ENCODE results near the gene SHB.

The SHB gene

DNA sequence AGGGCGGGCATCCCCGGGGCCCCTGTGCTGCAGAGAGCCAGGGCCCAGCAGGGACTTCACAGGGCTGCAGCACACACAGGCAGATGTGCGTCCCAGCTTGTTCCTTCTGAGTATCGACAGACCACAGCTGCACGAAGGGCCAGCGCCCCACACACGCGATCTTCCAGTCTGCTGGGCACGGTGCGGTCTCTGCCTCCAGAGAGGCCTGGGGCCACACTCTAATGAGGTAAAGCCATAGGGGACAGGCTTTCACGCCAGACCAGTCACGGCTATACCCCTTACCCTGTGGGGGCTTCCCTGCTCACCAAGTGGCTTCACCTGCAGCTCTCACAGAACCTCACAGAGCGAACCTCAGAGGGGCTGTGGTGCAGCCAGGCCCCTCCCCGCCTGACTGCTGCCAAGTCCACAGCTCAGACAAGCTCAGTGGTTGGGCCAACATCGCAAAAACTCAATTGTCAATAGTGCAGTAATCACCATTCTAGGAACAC, 82.2 kb downstream of the SHB start:
- H3K4me3 ChIP-seq (ENCODE audit: low read length), result no peak overlapping the region
- no peak overlapping the region for H2AFZ ChIP-seq (ENCODE audit: low read length)
- TF ChIP-seq EZH2 (optimal IDR thresholded peaks at IDR 0.05; ENCODE audit: low read depth, low read length) (no peak), EZH2phosphoT487 (IDR thresholded peaks at IDR 0.05; ENCODE audit: low read length) (no peak)
- TF ChIP-seq, protein P1, sequence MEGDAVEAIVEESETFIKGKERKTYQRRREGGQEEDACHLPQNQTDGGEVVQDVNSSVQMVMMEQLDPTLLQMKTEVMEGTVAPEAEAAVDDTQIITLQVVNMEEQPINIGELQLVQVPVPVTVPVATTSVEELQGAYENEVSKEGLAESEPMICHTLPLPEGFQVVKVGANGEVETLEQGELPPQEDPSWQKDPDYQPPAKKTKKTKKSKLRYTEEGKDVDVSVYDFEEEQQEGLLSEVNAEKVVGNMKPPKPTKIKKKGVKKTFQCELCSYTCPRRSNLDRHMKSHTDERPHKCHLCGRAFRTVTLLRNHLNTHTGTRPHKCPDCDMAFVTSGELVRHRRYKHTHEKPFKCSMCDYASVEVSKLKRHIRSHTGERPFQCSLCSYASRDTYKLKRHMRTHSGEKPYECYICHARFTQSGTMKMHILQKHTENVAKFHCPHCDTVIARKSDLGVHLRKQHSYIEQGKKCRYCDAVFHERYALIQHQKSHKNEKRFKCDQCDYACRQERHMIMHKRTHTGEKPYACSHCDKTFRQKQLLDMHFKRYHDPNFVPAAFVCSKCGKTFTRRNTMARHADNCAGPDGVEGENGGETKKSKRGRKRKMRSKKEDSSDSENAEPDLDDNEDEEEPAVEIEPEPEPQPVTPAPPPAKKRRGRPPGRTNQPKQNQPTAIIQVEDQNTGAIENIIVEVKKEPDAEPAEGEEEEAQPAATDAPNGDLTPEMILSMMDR (IDR thresholded peaks at IDR 0.05; ENCODE audit: low read length), result no peak
- no peak overlapping the region for H3K9ac ChIP-seq (ENCODE audit: low read length)
- no peaks in the 10 kb centered on the region for H3K36me3 ChIP-seq (replicated peaks; ENCODE audit: insufficient read depth, low read length)
- H3K9me2 ChIP-seq (replicated peaks; ENCODE audit: insufficient read depth, low read length), result no peaks in the 10 kb centered on the region
- H3K4me2 ChIP-seq (ENCODE audit: low read depth, low read length), result no peak overlapping the region
- DNase-seq, result no peak
- no peaks in the 10 kb centered on the region for H3K9me3 ChIP-seq (replicated peaks; ENCODE audit: insufficient read depth, low read length)
- H3F3A ChIP-seq (ENCODE audit: insufficient read depth, low read length), result no peaks in the 10 kb centered on the region
- H3K27ac ChIP-seq (ENCODE audit: low read length), result no peak overlapping the region
- no peaks in the 10 kb centered on the region for H4K20me1 ChIP-seq (ENCODE audit: insufficient read depth, low read length)
- no peaks in the 10 kb centered on the region for H3K4me1 ChIP-seq (ENCODE audit: low read length)
- H3K79me2 ChIP-seq (ENCODE audit: low read length), result no peaks in the 10 kb centered on the region
- H3K27me3 ChIP-seq (replicated peaks; ENCODE audit: insufficient read depth, low read length), result no peaks in the 10 kb centered on the region

DNA sequence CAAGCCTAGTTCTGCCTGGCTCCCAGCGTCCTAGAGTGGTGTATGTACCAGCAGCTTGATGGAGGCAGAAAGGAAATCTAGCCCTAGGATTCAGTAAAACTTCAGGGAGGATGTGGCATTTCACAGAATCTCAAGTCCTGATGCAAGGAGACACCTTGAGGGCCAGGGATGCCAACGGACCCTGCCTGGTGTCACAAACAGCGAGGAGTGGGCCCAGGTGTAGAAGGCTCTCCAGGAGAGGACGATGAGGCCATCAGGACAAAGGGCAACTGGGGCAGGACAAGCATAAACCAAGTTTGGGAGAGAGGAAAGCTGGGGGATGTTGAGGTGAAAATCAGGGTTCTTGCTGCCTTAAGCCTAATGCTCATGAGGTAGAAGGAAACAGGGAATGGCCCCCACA, 83.0 kb downstream of the SHB start:
- H3F3A ChIP-seq (ENCODE audit: insufficient read depth, low read length), result no peaks in the 10 kb centered on the region
- H3K4me1 ChIP-seq (ENCODE audit: low read length), result no peaks in the 10 kb centered on the region
- TF ChIP-seq EZH2phosphoT487 (IDR thresholded peaks at IDR 0.05; ENCODE audit: low read length) (no peak), EZH2 (optimal IDR thresholded peaks at IDR 0.05; ENCODE audit: low read depth, low read length) (no peak)
- TF ChIP-seq, protein P1 (IDR thresholded peaks at IDR 0.05; ENCODE audit: low read length), result no peak
- H3K9ac ChIP-seq (ENCODE audit: low read length), result no peak overlapping the region
- H3K27ac ChIP-seq (ENCODE audit: low read length), result no peak overlapping the region
- no peak overlapping the region for H3K4me2 ChIP-seq (ENCODE audit: low read depth, low read length)
- H3K36me3 ChIP-seq (replicated peaks; ENCODE audit: insufficient read depth, low read length), result no peaks in the 10 kb centered on the region
- no peaks in the 10 kb centered on the region for H3K79me2 ChIP-seq (ENCODE audit: low read length)
- no peaks in the 10 kb centered on the region for H3K9me3 ChIP-seq (replicated peaks; ENCODE audit: insufficient read depth, low read length)
- no peaks in the 10 kb centered on the region for H3K27me3 ChIP-seq (replicated peaks; ENCODE audit: insufficient read depth, low read length)
- H3K9me2 ChIP-seq (replicated peaks; ENCODE audit: insufficient read depth, low read length), result no peaks in the 10 kb centered on the region
- H2AFZ ChIP-seq (ENCODE audit: low read length), result no peak overlapping the region
- H4K20me1 ChIP-seq (ENCODE audit: insufficient read depth, low read length), result no peaks in the 10 kb centered on the region
- DNase-seq, result no peak
- no peak overlapping the region for H3K4me3 ChIP-seq (ENCODE audit: low read length)

DNA sequence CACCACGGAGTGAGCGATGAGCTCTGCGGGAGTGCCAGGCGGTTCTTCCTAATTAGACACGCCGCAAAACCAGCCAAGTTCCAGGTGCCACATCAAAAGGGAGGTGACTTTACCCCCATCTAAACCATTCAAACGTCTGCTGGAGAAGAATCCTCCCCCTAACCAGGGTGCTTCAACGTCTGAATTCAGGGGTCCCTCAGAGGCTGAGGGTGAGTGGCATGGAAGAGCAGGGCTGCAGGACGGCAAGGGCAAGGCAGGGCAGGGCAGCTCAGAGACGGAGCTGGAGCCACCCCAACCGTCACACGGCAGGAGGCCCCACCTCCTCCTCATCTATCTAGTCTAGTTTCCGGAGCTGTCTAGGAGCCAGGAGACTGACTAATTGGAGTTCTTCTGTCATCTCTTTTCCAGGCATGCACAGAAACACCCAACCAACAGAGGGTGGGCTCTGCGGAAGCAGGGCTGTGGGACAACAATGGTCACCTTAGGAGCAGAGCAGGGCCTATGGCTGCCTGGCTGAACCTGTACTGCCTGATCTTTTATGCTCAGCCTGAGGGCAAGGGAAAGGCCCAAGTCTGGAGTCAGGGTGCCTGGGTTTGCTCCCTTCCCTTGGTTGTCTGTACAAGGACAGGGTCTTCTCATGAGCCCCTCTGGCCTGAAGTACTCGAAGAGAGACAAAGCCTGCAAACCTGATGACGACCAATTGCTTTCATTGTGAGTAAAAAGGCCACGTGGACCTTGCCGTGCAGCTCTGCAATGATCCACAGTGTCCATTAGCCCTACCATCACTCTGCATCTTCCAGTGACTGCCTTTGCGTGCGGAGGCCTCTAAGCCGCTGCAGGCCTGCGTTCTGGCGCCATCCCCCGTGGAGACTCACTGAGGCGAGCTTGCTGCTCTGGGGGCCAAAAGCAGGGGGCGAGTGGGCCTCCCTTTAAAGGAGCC, 84.1 kb downstream of the SHB start:
- Histone ChIP-seq H3K9me2 (replicated peaks; ENCODE audit: insufficient read depth, low read length) (no peaks in the 10 kb centered on the region), H3K9ac (ENCODE audit: low read length) (no peak overlapping the region), H3K9me3 (replicated peaks; ENCODE audit: insufficient read depth, low read length) (no peaks in the 10 kb centered on the region), H3K27me3 (replicated peaks; ENCODE audit: insufficient read depth, low read length) (no peaks in the 10 kb centered on the region), H3K27ac (ENCODE audit: low read length) (no peak overlapping the region), H3K79me2 (ENCODE audit: low read length) (no peaks in the 10 kb centered on the region), H3K36me3 (replicated peaks; ENCODE audit: insufficient read depth, low read length) (no peaks in the 10 kb centered on the region), H2AFZ (ENCODE audit: low read length) (no peak overlapping the region), H3K4me2 (ENCODE audit: low read depth, low read length) (no peak overlapping the region), H3K4me1 (ENCODE audit: low read length) (no peaks in the 10 kb centered on the region), H4K20me1 (ENCODE audit: insufficient read depth, low read length) (no peaks in the 10 kb centered on the region), H3F3A (ENCODE audit: insufficient read depth, low read length) (no peaks in the 10 kb centered on the region), H3K4me3 (ENCODE audit: low read length) (no peak overlapping the region)
- no peak for DNase-seq
- TF ChIP-seq EZH2phosphoT487 (IDR thresholded peaks at IDR 0.05; ENCODE audit: low read length) (no peak), EZH2 (optimal IDR thresholded peaks at IDR 0.05; ENCODE audit: low read depth, low read length) (no peak)
- TF ChIP-seq, protein P1 (IDR thresholded peaks at IDR 0.05; ENCODE audit: low read length), result no peak
